Natural killer cell (primary cell): ENCODE results near the gene PHF8. TPM values are rescaled to one million over a fixed set of nuclear protein-coding genes. Genes with fewer than 3 reads are reported as not detected.

ENCODE experiments used
- ATAC-seq, 3 donors: fragments of 150-1000 bp in 2 of 3; fragments of 200-7000 bp in 1 of 3; cut with Tn5 transposase; 1 replicate in 1 of 3; 2 replicates in 2 of 3; pipeline ENCODE4 v1.10.0; 2021; ENCODE audit warnings: mild to moderate bottlenecking in 2 of 3, moderate library complexity in 2 of 3
- DNase-seq, 2 donors: peaks; one replicate each; pipeline versions ENCODE4 v3.0.0 to v3.0.0-alpha.2; 2013 to 2021; ENCODE audit warnings: mixed read lengths in 1 of 2
- H3K27ac ChIP-seq: one replicate; pipeline ENCODE4 v1.5.1; 2013; ENCODE audit warnings: mild to moderate bottlenecking, low read length
- H3K27me3 ChIP-seq: one replicate; pipeline ENCODE4 v1.6.1; 2013; ENCODE audit warnings: low read length; ENCODE audit not compliant: control insufficient read depth, insufficient read depth
- H3K36me3 ChIP-seq: one replicate; pipeline ENCODE4 v1.6.1; 2013; ENCODE audit warnings: low read length; ENCODE audit not compliant: control insufficient read depth, insufficient read depth
- H3K4me1 ChIP-seq: one replicate; pipeline ENCODE4 v1.6.1; 2013; ENCODE audit warnings: low read length; ENCODE audit not compliant: control insufficient read depth, insufficient read depth
- H3K4me3 ChIP-seq: one replicate; pipeline ENCODE4 v1.5.1; 2013; ENCODE audit warnings: low read length
- H3K9me3 ChIP-seq: one replicate; pipeline ENCODE4 v1.6.1; 2013; ENCODE audit warnings: low read length; ENCODE audit not compliant: control insufficient read depth, insufficient read depth
- H3K27ac Mint-ChIP-seq, 2 donors: one replicate each; pipeline ENCODE4 v1.8.0; 2022; ENCODE audit warnings: mild to moderate bottlenecking in 2 of 2, mixed read lengths in 2 of 2, moderate library complexity in 1 of 2
- H3K27me3 Mint-ChIP-seq, 2 donors: one replicate each; pipeline ENCODE4 v1.8.0; 2022; ENCODE audit warnings: low read depth in 2 of 2, mixed read lengths in 2 of 2
- H3K36me3 Mint-ChIP-seq: one replicate; pipeline ENCODE4 v1.8.0; 2022; ENCODE audit warnings: mixed read lengths
- H3K4me1 Mint-ChIP-seq, 2 donors: one replicate each; pipeline ENCODE4 v1.8.0; 2022; ENCODE audit warnings: mixed read lengths in 2 of 2
- H3K4me3 Mint-ChIP-seq: one replicate; pipeline ENCODE4 v1.8.0; 2022; ENCODE audit warnings: mild to moderate bottlenecking, moderate library complexity, mixed read lengths
- H3K9me3 Mint-ChIP-seq, 2 donors: one replicate each; pipeline ENCODE4 v1.8.0; 2022; ENCODE audit warnings: mixed read lengths in 2 of 2
- WGBS: methylation state at CpG from one replicate; pipeline ENCODE4 v1.1.7; 2013; ENCODE audit warnings: missing lambda C conversion rate; ENCODE audit not compliant: insufficient coverage; 5-methylcytosine and 5-hydroxymethylcytosine counted together
- intact Hi-C: fragments of 100-400 bp; cut with micrococcal nuclease; formaldehyde crosslinking; loops from one replicate; pipeline ENCODE4 v1.14.2; 2022
- total RNA-seq, 4 donors: library from RNA; stranded (reverse); fragments of 120-200 nt in 1 of 4; gene quantifications; one replicate each; pipeline versions ENCODE4 v1.2.3 to v1.2.4, GENCODE V29; 2013 to 2022
- TF ChIP-seq, protein P1 (sequence below): fragments of 200-600 bp; IDR thresholded peaks from one replicate; pipeline ENCODE4 v1.8.0; 2022; ENCODE audit warnings: antibody characterized with exemption

PHF8 gene
- total RNA-seq, 3 donors from 2014 or later (not counting 1 experiment from before 2014, with no cell fraction given), result 55.4 to 74.1 (median 72.6) TPM

DNA sequence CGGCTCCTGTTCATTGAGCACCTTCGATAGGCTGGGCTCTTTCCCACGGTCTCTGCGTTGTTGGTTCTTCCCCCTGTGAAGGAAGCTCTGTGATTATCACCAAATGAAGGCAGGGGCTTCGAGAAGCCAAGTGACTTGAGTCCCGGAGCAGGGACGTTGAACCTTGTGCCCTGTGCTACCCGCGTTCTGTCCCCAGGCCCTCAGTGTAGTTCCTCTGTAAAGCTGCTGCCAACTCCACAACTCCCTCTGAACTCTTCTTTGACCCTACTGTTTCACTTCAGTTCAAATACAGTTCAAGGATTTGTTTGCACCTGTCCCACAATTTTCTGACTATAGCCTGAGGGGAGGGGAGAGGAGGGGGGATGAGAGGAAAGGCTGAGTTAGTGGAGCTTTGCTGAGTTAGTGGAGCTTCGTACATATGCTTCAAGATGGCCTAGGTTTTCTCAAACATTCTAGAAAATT lies 635 bp upstream of the PHF8 start:
- WGBS, result 2% methylated on average over 9 of the region's 10 CpGs
- Mint-ChIP-seq H3K4me1 (peaks cover 8 to 13% of the 10 kb centered on the region in 2 donors), H3K27ac (peak overlapping the region; percentile 91 to 94)

DNA sequence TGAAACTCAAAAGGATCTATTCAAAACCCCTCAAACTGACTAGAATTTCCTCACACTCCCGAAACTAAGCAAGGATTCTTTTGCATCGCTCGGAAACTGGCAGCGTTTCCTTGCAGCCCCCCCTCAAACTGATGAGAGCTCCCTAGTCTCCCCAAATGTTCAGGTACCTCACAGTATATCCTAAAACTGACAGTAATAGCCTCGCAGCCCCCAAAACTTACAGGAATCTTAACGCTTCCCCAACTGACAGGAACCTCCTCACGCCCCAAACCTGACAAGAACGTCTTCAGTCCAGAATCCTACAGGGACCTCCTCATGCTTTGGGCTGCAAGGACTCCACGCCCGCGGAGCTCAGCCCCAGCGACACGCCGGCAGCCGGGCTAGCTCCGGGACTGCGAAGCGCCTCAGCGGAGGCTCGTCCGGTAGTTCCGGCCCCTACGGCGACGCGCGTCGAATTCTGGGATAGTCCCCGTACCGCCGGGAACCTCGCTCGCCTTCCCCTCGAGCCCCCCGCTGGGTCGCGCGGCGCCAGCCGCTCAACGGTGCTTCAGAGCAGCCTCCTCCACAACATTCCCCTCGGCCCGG lies 640 bp downstream of the PHF8 start:
- no peaks in the 10 kb centered on the region for H3K27me3 ChIP-seq
- peak; percentile 7 to 14 (median 7) for ATAC-seq

More for the DNA sequence above, 635 bp upstream of the PHF8 start:
- intact Hi-C loops, result loop anchor here (2.0 to 10.0 kb wide), 3 partner anchors 360 to 592 kb away; partner anchors contain the start of gene TSR2
- H3K27me3 Mint-ChIP-seq, result no peaks in the 10 kb centered on the region
- H3K9me3 ChIP-seq, result no peaks in the 10 kb centered on the region
- no peaks in the 10 kb centered on the region for H3K36me3 Mint-ChIP-seq
- peak overlapping the region; percentile 92 for H3K27ac ChIP-seq
- H3K4me3 ChIP-seq, result peak overlapping the region; percentile 83
- H3K4me3 Mint-ChIP-seq, result peak overlapping the region; percentile 95
- no peaks in the 10 kb centered on the region for H3K27me3 ChIP-seq
- ATAC-seq (peak in 1 of 3 donors; percentile 0), DNase-seq (no peak)
- TF ChIP-seq, protein P1, sequence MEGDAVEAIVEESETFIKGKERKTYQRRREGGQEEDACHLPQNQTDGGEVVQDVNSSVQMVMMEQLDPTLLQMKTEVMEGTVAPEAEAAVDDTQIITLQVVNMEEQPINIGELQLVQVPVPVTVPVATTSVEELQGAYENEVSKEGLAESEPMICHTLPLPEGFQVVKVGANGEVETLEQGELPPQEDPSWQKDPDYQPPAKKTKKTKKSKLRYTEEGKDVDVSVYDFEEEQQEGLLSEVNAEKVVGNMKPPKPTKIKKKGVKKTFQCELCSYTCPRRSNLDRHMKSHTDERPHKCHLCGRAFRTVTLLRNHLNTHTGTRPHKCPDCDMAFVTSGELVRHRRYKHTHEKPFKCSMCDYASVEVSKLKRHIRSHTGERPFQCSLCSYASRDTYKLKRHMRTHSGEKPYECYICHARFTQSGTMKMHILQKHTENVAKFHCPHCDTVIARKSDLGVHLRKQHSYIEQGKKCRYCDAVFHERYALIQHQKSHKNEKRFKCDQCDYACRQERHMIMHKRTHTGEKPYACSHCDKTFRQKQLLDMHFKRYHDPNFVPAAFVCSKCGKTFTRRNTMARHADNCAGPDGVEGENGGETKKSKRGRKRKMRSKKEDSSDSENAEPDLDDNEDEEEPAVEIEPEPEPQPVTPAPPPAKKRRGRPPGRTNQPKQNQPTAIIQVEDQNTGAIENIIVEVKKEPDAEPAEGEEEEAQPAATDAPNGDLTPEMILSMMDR, result no peak
- H3K36me3 ChIP-seq, result peaks cover 11% of the 10 kb centered on the region
- H3K4me1 ChIP-seq, result peaks cover 18% of the 10 kb centered on the region
- H3K9me3 Mint-ChIP-seq, result no peaks in the 10 kb centered on the region

DNA sequence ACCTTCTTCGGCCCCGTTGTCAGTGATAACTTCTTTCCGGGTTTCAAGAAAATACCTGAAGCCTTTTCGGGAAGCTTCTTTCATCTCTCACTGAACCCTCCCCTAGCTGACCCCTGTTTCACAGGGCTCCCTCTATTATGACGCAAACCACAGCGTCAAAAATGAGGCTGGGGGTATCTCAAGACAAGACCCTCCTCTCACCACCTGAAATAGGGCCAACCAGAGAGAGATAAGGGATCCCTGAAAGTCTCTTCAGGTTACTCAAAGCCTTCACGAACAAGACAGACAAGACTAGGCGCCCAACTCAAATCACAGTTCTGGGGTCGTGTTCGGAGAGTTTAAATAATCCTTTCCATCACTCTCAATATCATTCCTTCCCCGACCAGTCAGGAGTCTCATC lies 1.2 kb downstream of the PHF8 start:
- peak in 1 of 2 donors; percentile 24 for DNase-seq
- Histone ChIP-seq H3K27me3 (no peaks in the 10 kb centered on the region), H3K4me1 (peaks cover 18% of the 10 kb centered on the region), H3K27ac (peak overlapping the region; percentile 92), H3K9me3 (no peaks in the 10 kb centered on the region), H3K36me3 (peaks cover 16% of the 10 kb centered on the region), H3K4me3 (peak overlapping the region; percentile 83)
- Mint-ChIP-seq H3K27me3 (no peaks in the 10 kb centered on the region), H3K9me3 (no peaks in the 10 kb centered on the region), H3K4me3 (peak overlapping the region; percentile 95), H3K4me1 (peaks cover 8 to 13% of the 10 kb centered on the region in 2 donors), H3K36me3 (no peaks in the 10 kb centered on the region), H3K27ac (peak overlapping the region; percentile 91 to 94)
- WGBS, result 2% methylated on average over 7 of the region's 11 CpGs
- TF ChIP-seq, protein P1, result no peak
- intact Hi-C loops, result loop anchor here (5.0 to 10.0 kb wide), 2 partner anchors 402 to 594 kb away; partner anchors contain the start of gene TSR2
- ATAC-seq, result no peak

More for the DNA sequence above, 640 bp downstream of the PHF8 start:
- TF ChIP-seq, protein P1, result no peak
- Mint-ChIP-seq H3K4me3 (peak overlapping the region; percentile 95), H3K36me3 (no peaks in the 10 kb centered on the region), H3K9me3 (no peaks in the 10 kb centered on the region), H3K27me3 (no peaks in the 10 kb centered on the region), H3K27ac (peak overlapping the region; percentile 91 to 94), H3K4me1 (peaks cover 8 to 13% of the 10 kb centered on the region in 2 donors)
- intact Hi-C loops, result loop anchor here (2.0 to 10.0 kb wide), 3 partner anchors 359 to 594 kb away; partner anchors contain the start of gene TSR2
- Histone ChIP-seq H3K27ac (peak overlapping the region; percentile 92), H3K9me3 (no peaks in the 10 kb centered on the region), H3K36me3 (peaks cover 13% of the 10 kb centered on the region), H3K4me3 (peak overlapping the region; percentile 83), H3K4me1 (peaks cover 18% of the 10 kb centered on the region)
- DNase-seq, result peak in 1 of 2 donors; percentile 65
- WGBS, result under 1% methylated on average over 43 of the region's 43 CpGs
